ENCODE measurements around the gene TMTC4.

Gene TMTC4

DNA sequence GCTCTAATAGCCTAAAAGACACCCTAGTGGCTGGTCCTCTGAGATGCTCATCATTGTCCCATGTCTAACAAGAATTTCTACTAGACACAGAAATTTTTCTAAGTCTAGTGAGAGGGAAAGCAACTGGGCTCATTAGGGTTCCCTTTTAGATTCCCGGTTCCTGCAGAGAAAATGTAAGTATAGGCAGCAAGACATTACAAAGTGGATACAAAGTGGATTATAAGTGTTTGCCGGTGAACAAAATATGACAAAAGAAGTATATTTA lies 20.8 kb upstream of the TMTC4 start:
- no peak for TF ChIP-seq ZNF24 (tag by site-specific recombination; IDR thresholded peaks at IDR 0.05)
- TF ChIP-seq, protein P1, sequence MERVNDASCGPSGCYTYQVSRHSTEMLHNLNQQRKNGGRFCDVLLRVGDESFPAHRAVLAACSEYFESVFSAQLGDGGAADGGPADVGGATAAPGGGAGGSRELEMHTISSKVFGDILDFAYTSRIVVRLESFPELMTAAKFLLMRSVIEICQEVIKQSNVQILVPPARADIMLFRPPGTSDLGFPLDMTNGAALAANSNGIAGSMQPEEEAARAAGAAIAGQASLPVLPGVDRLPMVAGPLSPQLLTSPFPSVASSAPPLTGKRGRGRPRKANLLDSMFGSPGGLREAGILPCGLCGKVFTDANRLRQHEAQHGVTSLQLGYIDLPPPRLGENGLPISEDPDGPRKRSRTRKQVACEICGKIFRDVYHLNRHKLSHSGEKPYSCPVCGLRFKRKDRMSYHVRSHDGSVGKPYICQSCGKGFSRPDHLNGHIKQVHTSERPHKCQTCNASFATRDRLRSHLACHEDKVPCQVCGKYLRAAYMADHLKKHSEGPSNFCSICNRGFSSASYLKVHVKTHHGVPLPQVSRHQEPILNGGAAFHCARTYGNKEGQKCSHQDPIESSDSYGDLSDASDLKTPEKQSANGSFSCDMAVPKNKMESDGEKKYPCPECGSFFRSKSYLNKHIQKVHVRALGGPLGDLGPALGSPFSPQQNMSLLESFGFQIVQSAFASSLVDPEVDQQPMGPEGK (tag by site-specific recombination; IDR thresholded peaks at IDR 0.05), result no peak
- TF ChIP-seq ZNF404 (tag by site-specific recombination; IDR thresholded peaks at IDR 0.05), result no peak
- no peak for TF ChIP-seq ZNF658 (tag by site-specific recombination; IDR thresholded peaks at IDR 0.05)
- no peak for TF ChIP-seq ZNF335 (tag by site-specific recombination; conservative IDR thresholded peaks at IDR 0.05)
- TF ChIP-seq ZNF19 (tag by site-specific recombination; IDR thresholded peaks at IDR 0.05; ENCODE audit: low read depth), result no peak
- TF ChIP-seq ZFP37 (tag by site-specific recombination; IDR thresholded peaks at IDR 0.05), result no peak
- no peak for TF ChIP-seq EGR2 (tag by site-specific recombination; IDR thresholded peaks at IDR 0.05; ENCODE audit: low read depth)
- no peak for TF ChIP-seq ZSCAN23 (tag by site-specific recombination; IDR thresholded peaks at IDR 0.05)
- no peak for TF ChIP-seq ZNF600 (tag by site-specific recombination; IDR thresholded peaks at IDR 0.05)
- TF ChIP-seq, protein P2, sequence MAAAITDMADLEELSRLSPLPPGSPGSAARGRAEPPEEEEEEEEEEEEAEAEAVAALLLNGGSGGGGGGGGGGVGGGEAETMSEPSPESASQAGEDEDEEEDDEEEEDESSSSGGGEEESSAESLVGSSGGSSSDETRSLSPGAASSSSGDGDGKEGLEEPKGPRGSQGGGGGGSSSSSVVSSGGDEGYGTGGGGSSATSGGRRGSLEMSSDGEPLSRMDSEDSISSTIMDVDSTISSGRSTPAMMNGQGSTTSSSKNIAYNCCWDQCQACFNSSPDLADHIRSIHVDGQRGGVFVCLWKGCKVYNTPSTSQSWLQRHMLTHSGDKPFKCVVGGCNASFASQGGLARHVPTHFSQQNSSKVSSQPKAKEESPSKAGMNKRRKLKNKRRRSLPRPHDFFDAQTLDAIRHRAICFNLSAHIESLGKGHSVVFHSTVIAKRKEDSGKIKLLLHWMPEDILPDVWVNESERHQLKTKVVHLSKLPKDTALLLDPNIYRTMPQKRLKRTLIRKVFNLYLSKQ (tag by site-specific recombination; IDR thresholded peaks at IDR 0.05; ENCODE audit: borderline replicate concordance), result no peak
- TF ChIP-seq ZNF157 (tag by site-specific recombination; IDR thresholded peaks at IDR 0.05), result no peak
- TF ChIP-seq, protein P3, sequence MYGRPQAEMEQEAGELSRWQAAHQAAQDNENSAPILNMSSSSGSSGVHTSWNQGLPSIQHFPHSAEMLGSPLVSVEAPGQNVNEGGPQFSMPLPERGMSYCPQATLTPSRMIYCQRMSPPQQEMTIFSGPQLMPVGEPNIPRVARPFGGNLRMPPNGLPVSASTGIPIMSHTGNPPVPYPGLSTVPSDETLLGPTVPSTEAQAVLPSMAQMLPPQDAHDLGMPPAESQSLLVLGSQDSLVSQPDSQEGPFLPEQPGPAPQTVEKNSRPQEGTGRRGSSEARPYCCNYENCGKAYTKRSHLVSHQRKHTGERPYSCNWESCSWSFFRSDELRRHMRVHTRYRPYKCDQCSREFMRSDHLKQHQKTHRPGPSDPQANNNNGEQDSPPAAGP (tag by site-specific recombination; IDR thresholded peaks at IDR 0.05), result no peak
- no peak for TF ChIP-seq ZEB2 (tag by site-specific recombination; IDR thresholded peaks at IDR 0.05)
- TF ChIP-seq, protein P4, sequence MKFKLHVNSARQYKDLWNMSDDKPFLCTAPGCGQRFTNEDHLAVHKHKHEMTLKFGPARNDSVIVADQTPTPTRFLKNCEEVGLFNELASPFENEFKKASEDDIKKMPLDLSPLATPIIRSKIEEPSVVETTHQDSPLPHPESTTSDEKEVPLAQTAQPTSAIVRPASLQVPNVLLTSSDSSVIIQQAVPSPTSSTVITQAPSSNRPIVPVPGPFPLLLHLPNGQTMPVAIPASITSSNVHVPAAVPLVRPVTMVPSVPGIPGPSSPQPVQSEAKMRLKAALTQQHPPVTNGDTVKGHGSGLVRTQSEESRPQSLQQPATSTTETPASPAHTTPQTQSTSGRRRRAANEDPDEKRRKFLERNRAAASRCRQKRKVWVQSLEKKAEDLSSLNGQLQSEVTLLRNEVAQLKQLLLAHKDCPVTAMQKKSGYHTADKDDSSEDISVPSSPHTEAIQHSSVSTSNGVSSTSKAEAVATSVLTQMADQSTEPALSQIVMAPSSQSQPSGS (tag by site-specific recombination; IDR thresholded peaks at IDR 0.05; ENCODE audit: low read depth), result no peak
- TF ChIP-seq, protein P5, sequence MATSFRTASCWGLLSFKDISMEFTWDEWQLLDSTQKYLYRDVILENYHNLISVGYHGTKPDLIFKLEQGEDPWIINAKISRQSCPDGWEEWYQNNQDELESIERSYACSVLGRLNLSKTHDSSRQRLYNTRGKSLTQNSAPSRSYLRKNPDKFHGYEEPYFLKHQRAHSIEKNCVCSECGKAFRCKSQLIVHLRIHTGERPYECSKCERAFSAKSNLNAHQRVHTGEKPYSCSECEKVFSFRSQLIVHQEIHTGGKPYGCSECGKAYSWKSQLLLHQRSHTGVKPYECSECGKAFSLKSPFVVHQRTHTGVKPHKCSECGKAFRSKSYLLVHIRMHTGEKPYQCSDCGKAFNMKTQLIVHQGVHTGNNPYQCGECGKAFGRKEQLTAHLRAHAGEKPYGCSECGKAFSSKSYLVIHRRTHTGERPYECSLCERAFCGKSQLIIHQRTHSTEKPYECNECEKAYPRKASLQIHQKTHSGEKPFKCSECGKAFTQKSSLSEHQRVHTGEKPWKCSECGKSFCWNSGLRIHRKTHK (tag by site-specific recombination; IDR thresholded peaks at IDR 0.05), result no peak
- POLR2A ChIA-PET, result no interaction called here
- Histone ChIP-seq H3K9me3 (ENCODE audit: control insufficient read depth, insufficient read depth, low read depth, low read length) (no peaks in the 10 kb centered on the region), H3K4me1 (ENCODE audit: control insufficient read depth, insufficient read depth, low read length) (no peaks in the 10 kb centered on the region), H3K4me3 (ENCODE audit: low read depth, low read length) (no peak overlapping the region), H3K36me3 (ENCODE audit: control insufficient read depth in 2 of 2, insufficient read depth in 1 of 2, low read length in 2 of 2) (no peaks in the 10 kb centered on the region), H3K27ac (ENCODE audit: extremely low read depth, low read depth, low read length) (no peak overlapping the region)
- CTCF ChIA-PET, result interaction anchor here (1.1 kb wide), 1 partner anchor 12 kb away, joined by 3 read pairs; no protein-coding TSS in a partner anchor

DNA sequence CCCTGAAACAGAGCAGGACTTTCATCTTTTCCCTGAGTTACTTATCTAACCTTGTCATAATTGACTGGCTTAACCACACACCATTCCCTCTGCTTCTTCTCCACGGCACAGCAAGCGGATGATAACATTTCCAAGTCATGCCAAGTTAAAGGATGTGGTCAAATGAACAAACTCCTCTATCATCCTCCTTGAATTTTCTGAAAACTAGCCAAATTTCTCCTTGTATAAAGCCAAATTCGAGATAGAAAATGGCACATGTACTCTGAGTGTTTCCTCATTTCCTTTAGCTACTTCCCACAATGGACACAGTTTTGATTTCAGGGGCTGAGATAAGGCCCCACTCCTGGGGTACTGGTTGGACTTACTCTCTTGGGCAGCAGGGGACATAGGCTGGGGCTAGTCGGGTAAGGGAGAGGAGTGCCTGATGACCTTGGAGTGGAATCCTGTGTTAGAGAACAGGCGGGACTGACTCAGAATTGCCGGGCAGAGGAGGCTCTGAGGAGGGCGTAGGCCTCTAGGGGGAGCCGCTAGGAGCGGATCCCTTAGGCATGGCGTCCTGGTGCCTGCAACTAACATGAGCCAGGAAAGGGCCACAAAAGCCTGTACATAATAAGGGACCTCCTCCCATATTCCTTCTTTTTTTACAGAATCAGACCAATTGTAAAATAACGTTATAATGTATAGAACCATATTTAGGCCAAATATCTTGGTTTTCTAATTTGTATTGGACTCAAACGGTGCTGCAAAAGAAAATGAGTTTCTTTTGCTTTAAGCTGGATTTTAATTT lies 20.3 kb upstream of the TMTC4 start:
- CTCF ChIA-PET, result interaction anchor here (0.6 to 1.1 kb wide), 7 partner anchors 11 to 1958 kb away, joined by 3 to 6 read pairs (median 3); no protein-coding TSS in a partner anchor
- Histone ChIP-seq H3K27ac (ENCODE audit: extremely low read depth, low read depth, low read length) (no peak overlapping the region), H3K9me3 (ENCODE audit: control insufficient read depth, insufficient read depth, low read depth, low read length) (no peaks in the 10 kb centered on the region), H3K4me1 (ENCODE audit: control insufficient read depth, insufficient read depth, low read length) (no peaks in the 10 kb centered on the region), H3K4me3 (ENCODE audit: low read depth, low read length) (no peak overlapping the region), H3K36me3 (ENCODE audit: control insufficient read depth in 2 of 2, insufficient read depth in 1 of 2, low read length in 2 of 2) (no peaks in the 10 kb centered on the region)
- POLR2A ChIA-PET, result no interaction called here
- peak; percentile 45; the same call in 1 of the 2 replicates for TF ChIP-seq ZNF335 (tag by site-specific recombination; conservative IDR thresholded peaks at IDR 0.05)
- peak; percentile 66 for TF ChIP-seq ZBTB48 (tag by site-specific recombination; IDR thresholded peaks at IDR 0.05)
- TF ChIP-seq, protein P6, sequence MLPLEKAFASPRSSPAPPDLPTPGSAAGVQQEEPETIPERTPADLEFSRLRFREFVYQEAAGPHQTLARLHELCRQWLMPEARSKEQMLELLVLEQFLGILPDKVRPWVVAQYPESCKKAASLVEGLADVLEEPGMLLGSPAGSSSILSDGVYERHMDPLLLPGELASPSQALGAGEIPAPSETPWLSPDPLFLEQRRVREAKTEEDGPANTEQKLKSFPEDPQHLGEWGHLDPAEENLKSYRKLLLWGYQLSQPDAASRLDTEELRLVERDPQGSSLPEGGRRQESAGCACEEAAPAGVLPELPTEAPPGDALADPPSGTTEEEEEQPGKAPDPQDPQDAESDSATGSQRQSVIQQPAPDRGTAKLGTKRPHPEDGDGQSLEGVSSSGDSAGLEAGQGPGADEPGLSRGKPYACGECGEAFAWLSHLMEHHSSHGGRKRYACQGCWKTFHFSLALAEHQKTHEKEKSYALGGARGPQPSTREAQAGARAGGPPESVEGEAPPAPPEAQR (tag by site-specific recombination; IDR thresholded peaks at IDR 0.05), result no peak
